Glomerular endothelial cell (primary cell): Measurements from ENCODE around the gene TRPT1. TPM values are rescaled to one million over a fixed set of nuclear protein-coding genes. Genes with fewer than 3 reads are reported as not detected.

Experiments
- DNase-seq: peaks from one replicate; pipeline ENCODE4 v3.0.0-alpha.2; 2011; ENCODE audit warnings: low read depth, low spot score; ENCODE audit errors: extremely low read depth
- total RNA-seq: library from RNA; depleted of rRNA; stranded (reverse); fragments of >200 nt; gene quantifications from 2 replicates; pipeline ENCODE4 v1.2.3, GENCODE V29; 2015

The TRPT1 gene
- total RNA-seq, 1 donor from 2014 or later = 47.4 TPM

GRCh38 chr11:64181506-64182411 is 44.2 kb downstream of the TRPT1 start:
- peak; percentile 68 for DNase-seq

- DNase-seq = no peak
Observed at GRCh38 chr11:64180891-64181290, 45.1 kb downstream of the TRPT1 start.

DNA sequence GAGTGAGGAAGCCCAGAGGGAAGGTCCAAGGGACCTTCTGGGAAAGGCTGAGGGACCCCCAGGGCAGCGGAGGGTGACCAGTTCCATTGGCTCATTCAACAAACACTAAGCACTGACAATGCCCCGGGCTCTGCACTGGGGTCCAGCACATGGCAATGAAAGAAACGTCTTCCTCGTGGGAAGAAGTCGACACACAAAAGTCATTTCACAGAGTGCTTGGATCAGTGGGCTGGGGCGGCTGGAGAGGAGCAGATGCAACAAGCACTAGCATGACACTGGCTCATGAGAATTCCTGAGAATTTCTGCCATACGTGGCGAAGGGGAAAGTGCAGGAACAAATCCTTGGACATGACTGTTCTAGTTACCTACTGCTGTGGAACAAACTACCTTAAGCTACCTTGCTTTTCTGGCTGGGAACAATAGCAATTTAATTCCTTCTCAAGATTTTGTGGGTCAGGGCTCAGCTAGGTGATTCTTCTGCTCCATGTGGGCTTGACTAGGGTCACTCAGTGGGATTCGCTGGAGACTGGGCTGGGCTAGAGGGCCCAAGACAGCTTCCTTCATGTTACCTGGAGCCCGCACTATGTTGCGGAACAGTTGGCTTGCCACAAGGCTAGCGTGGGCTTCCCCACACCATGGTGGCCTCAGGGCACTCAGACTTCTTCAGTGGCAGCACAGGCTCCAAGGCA is 46.9 kb downstream of the TRPT1 start:
- DNase-seq = no peak

DNA sequence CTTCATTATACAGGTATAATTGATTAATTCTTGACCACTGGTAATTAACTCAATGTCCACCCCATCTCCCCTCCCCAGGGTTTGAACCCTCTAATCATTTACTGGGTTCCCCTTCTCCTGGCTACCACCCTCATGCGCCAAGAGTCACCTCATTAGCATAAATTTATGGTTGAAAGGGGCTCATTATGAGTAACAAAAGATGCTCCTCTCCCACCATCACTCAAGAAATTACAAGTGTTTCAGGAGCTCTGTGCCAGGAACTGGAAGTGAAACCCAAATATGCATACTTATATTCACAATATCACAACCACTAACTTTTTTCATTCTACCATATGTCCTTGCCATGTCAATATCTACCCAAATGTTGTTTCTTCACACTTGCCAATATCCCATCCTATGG is 47.8 kb downstream of the TRPT1 start:
- DNase-seq = no peak

- DNase-seq = no peak
Observed at GRCh38 chr11:64176751-64177150, 49.2 kb downstream of the TRPT1 start.

Other genes starting within 250 kb of the TRPT1 start
- 97.1 and 117 TPM in 2 replicates for gene OTUB1, start 239.7 kb downstream of the TRPT1 start, total RNA-seq
- not detected in 2 replicates for gene FLRT1, start 190.3 kb downstream of the TRPT1 start, total RNA-seq
- 22.1 and 26.0 TPM in 2 replicates for gene MACROD1, start 60.1 kb downstream of the TRPT1 start, total RNA-seq
- 199 and 219 TPM in 2 replicates for gene STIP1, start 40.0 kb downstream of the TRPT1 start, total RNA-seq
- gene FERMT3, start 19.5 kb downstream of the TRPT1 start, total RNA-seq = 31.7 and 38.9 TPM in 2 replicates
- gene NUDT22, start 88 bp upstream of the TRPT1 start, total RNA-seq = 50.7 and 53.5 TPM in 2 replicates
- 19.1 and 27.2 TPM in 2 replicates for gene DNAJC4, start 4.4 kb upstream of the TRPT1 start, total RNA-seq
- gene VEGFB, start 8.4 kb upstream of the TRPT1 start, total RNA-seq = 65.9 and 69.2 TPM in 2 replicates
- 52.4 and 52.8 TPM in 2 replicates for gene FKBP2, start 14.9 kb upstream of the TRPT1 start, total RNA-seq
- 316 and 365 TPM in 2 replicates for gene PPP1R14B, start 20.8 kb upstream of the TRPT1 start, total RNA-seq
- gene PLCB3, start 25.3 kb upstream of the TRPT1 start, total RNA-seq = 62.2 and 78.0 TPM in 2 replicates
- gene BAD, start 58.5 kb upstream of the TRPT1 start, total RNA-seq = 121 and 150 TPM in 2 replicates
- gene GPR137, start 59.7 kb upstream of the TRPT1 start, total RNA-seq = 28.1 and 41.5 TPM in 2 replicates
- gene KCNK4, start 65.1 kb upstream of the TRPT1 start, total RNA-seq = not detected in 2 replicates
- not detected in 2 replicates for gene CATSPERZ, start 74.2 kb upstream of the TRPT1 start, total RNA-seq
- gene ESRRA, start 79.3 kb upstream of the TRPT1 start, total RNA-seq = 46.9 and 47.2 TPM in 2 replicates
- gene TRMT112, start 91.4 kb upstream of the TRPT1 start, total RNA-seq = 217 and 259 TPM in 2 replicates
- 305 and 480 TPM in 2 replicates for gene PRDX5, start 91.9 kb upstream of the TRPT1 start, total RNA-seq
- gene CCDC88B, start 114.0 kb upstream of the TRPT1 start, total RNA-seq = 3.2 and 3.4 TPM in 2 replicates
- gene RPS6KA4, start 133.0 kb upstream of the TRPT1 start, total RNA-seq = 42.1 and 49.0 TPM in 2 replicates